ENCODE measurements around the gene ANKRD13D.

The ANKRD13D gene

DNA sequence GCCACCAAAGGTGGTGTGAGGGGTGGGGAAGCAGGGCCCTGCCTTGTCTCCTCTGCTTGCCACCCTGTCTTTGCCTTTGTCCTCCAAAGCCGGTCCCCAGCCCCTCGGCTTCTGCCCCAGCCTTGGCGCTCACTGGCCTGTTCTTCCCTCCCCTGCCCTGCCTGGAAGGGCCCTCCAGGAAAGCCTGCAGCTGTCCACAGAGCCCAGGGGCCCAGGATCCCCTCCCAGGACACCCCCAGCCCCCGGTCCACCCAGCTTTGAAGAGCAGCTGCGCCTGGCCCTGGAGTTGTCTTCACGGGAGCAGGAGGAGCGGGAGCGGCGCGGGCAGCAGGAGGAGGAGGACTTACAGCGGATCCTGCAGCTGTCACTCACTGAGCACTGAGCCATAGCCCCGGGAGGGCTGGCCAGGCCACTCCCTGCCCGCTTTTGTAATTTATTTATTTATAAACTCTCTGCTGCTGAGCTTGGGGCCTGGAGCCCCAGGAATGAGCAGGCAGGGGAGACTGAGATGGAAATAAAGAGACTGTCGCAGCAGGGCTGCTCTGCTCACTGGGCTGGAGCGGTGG lies 12.9 kb downstream of the ANKRD13D start:
- H3K4me3 ChIP-seq (ENCODE audit: low read length) = peak overlapping the region; percentile 66
- TF ChIP-seq, protein P1, sequence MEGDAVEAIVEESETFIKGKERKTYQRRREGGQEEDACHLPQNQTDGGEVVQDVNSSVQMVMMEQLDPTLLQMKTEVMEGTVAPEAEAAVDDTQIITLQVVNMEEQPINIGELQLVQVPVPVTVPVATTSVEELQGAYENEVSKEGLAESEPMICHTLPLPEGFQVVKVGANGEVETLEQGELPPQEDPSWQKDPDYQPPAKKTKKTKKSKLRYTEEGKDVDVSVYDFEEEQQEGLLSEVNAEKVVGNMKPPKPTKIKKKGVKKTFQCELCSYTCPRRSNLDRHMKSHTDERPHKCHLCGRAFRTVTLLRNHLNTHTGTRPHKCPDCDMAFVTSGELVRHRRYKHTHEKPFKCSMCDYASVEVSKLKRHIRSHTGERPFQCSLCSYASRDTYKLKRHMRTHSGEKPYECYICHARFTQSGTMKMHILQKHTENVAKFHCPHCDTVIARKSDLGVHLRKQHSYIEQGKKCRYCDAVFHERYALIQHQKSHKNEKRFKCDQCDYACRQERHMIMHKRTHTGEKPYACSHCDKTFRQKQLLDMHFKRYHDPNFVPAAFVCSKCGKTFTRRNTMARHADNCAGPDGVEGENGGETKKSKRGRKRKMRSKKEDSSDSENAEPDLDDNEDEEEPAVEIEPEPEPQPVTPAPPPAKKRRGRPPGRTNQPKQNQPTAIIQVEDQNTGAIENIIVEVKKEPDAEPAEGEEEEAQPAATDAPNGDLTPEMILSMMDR (IDR thresholded peaks at IDR 0.05; ENCODE audit: insufficient read depth, low read depth, low read length, missing control alignments) = no peak
- peak; percentile 88 for DNase-seq (ENCODE audit: low read depth)

DNA sequence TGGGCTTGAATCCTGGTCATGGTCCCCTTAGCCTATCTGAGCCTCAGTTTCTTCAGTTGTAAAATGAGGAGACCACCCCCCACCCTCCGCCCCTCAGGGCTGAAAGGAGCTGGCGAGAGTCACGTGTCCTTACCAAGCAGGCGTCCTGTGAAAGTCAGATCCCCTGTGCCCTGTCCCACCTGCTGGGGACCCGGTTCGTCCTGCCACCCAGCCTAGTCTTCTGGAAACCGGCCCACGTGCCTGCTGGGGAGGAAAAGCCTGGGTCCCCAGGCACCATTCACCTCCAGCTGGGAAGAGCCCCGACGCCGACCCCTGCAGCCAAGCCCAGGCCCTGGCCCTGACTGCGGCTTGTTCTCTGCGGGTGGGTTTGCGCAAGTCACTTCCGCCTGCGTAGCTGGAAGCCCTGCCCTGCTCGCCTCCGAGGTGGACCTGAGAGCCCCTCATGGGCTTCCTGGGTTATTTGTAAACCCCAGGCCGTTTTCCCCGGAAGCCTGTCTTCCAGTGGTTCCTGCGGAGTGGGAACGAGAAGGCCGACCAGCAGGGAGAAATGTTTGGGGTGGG lies 13.5 kb downstream of the ANKRD13D start:
- TF ChIP-seq, protein P1 (IDR thresholded peaks at IDR 0.05; ENCODE audit: insufficient read depth, low read depth, low read length, missing control alignments) = no peak
- H3K4me3 ChIP-seq (ENCODE audit: low read length) = peak overlapping the region; percentile 66
- DNase-seq (ENCODE audit: low read depth) = peak; percentile 35

DNA sequence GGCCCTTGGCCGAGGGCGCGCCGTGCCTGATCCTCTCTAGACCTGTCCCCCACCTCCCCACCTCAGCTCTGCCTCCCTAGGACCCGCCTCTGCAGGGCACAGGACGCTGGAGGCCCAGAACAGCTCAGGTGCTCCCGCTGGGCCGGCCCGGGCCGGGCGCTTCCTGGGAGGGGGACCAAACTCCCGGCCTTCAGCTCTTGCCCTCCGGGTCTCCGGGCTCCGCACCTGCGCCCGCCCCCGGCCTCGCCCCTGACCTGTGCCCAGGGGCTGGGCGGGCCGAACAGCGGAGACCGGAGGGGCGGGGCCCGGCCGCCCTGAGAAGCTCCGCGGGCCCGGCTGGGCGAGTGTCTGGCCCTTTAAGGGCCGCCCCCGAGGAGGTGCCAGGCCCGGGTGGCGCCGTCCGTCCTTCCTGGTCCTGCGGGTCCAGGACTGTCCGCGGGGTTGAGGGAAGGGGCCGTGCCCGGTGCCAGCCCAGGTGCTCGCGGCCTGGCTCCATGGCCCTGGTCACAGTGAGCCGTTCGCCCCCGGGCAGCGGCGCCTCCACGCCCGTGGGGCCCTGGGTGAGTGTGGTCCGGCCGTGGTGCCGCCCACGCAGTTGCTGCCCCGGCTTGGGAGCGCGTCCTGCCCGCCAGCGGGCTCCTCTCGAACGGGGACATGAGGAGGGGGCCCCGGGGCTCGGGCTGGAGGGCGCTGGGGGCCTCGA lies 14.2 kb downstream of the ANKRD13D start, which contains the start of gene SSH3:
Gene SSH3 (plus strand): TSS at position 399 of the 703 bp plus-strand sequence. CDS start 96 bp downstream, at position 495.
- peak; percentile 66 for DNase-seq (ENCODE audit: low read depth)
- TF ChIP-seq, protein P1 (IDR thresholded peaks at IDR 0.05; ENCODE audit: insufficient read depth, low read depth, low read length, missing control alignments) = no peak

DNA sequence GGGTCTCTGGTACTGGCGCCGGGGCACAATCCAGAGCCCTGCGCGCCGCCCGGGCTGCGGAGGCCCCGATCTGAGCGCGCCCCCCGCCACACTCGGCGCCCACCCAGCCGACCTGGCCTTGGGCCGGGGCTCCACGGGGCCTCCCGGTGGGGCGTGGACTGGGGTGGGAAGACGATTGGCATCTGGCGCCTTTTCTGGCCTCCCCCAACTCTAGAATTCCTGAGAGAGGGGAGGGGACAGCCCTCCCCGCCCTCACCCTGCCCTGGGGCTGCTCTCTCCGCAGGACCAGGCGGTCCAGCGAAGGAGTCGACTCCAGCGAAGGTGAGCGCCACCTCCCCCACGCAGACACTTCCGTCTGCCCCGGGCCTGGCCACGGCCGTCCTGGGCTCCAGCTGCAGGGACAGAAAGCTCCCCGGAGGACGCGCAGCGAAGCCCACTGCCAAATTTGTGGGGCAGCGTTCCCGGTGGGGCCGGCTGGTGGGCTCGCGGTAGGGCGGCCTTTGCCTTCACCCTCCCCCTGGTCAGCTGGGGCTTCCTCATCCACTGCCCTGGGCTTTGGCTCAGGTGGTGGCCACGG lies 14.8 kb downstream of the ANKRD13D start:
- peak overlapping the region; percentile 66 for H3K4me3 ChIP-seq (ENCODE audit: low read length)
- TF ChIP-seq, protein P1 (IDR thresholded peaks at IDR 0.05; ENCODE audit: insufficient read depth, low read depth, low read length, missing control alignments) = no peak

More for the DNA sequence above, 14.2 kb downstream of the ANKRD13D start, which contains the start of gene SSH3:
- H3K4me3 ChIP-seq (ENCODE audit: low read length) = peak within 1 kb of the TSS; percentile 66

DNA sequence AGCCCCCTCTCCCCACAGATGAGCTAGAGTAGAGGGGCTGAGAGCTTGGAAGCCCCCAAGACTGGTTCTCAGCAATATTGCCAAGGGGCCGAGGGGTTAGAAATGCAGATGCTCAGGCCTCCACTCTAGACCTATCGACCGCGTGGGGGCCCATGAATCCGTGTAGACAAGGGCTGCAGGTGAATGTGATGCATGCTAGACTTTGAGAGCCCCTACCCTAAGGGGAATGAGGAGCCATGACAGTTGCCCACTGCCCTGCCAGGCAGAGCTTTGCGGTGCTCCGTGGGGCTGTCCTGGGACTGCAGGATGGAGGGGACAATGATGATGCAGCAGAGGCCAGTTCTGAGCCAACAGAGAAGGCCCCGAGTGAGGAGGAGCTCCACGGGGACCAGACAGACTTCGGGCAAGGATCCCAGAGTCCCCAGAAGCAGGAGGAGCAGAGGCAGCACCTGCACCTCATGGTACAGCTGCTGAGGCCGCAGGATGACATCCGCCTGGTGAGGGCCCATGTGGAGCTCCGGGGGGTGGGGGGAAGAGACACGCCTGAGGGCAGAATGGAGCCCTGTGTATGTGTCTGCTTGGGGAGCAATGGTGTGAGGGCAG lies 15.5 kb downstream of the ANKRD13D start:
- peak overlapping the region; percentile 66 for H3K4me3 ChIP-seq (ENCODE audit: low read length)
- no peak for DNase-seq (ENCODE audit: low read depth)
- TF ChIP-seq, protein P1 (IDR thresholded peaks at IDR 0.05; ENCODE audit: insufficient read depth, low read depth, low read length, missing control alignments) = no peak

More for the DNA sequence above, 14.8 kb downstream of the ANKRD13D start:
- no peak for DNase-seq (ENCODE audit: low read depth)

DNA sequence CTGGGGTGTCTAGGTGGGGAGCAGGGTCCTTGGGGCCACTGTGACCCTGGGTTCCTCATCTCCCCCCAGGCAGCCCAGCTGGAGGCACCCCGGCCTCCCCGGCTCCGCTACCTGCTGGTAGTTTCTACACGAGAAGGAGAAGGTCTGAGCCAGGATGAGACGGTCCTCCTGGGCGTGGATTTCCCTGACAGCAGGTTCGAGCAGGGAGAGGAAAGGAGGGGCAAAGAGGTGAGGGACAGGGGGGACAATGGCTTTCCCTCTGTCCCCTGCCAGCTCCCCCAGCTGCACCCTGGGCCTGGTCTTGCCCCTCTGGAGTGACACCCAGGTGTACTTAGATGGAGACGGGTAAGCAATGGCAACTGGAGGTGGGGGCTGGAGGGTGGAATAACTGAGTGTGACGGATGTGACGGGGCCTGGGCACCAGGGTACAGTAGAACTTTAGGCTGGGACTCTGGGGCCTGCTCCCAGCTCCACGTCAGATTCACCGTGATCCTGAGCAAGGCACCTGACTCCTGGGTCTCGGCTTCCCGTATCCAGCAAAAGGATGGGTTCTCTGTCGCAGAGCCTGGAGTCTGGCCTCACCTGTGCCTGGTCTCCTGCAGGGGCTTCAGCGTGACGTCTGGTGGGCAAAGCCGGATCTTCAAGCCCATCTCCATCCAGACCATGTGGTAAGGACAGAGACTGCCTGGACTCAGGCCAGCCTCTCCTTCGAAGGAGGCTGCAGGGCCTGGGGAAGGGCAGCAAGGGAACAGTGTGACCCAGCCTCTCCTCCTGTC lies 17.9 kb downstream of the ANKRD13D start:
- TF ChIP-seq, protein P1 (IDR thresholded peaks at IDR 0.05; ENCODE audit: insufficient read depth, low read depth, low read length, missing control alignments) = no peak
- no peak for DNase-seq (ENCODE audit: low read depth)
- H3K4me3 ChIP-seq (ENCODE audit: low read length) = no peak overlapping the region

Data from epithelial cell of esophagus (primary cell).